ENCODE data around the gene NPAS2.

DNA sequence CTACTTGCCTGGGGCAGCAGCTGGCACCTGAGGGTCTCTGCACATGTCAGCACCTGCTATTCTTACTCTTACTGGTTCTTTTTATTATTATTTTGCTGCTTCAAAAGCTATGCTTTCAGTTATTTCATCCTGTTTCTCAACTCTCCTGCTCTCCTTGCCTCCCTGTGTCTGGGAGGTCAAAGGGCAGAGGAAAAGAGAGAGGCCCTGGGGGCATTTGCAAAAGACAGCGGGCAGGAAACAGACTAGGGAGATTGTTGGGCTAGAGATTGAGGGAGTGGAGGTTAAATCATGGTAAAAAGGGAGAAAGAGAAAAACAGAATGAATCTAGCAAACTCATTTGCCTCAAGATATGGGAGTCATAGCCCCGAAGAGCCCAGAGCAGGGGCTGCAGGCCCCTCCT is 161.1 kb downstream of the NPAS2 start:
- TF ChIP-seq, protein P1, sequence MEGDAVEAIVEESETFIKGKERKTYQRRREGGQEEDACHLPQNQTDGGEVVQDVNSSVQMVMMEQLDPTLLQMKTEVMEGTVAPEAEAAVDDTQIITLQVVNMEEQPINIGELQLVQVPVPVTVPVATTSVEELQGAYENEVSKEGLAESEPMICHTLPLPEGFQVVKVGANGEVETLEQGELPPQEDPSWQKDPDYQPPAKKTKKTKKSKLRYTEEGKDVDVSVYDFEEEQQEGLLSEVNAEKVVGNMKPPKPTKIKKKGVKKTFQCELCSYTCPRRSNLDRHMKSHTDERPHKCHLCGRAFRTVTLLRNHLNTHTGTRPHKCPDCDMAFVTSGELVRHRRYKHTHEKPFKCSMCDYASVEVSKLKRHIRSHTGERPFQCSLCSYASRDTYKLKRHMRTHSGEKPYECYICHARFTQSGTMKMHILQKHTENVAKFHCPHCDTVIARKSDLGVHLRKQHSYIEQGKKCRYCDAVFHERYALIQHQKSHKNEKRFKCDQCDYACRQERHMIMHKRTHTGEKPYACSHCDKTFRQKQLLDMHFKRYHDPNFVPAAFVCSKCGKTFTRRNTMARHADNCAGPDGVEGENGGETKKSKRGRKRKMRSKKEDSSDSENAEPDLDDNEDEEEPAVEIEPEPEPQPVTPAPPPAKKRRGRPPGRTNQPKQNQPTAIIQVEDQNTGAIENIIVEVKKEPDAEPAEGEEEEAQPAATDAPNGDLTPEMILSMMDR (IDR thresholded peaks at IDR 0.05), result no peak
- TF ChIP-seq RAD21 (IDR thresholded peaks at IDR 0.05; ENCODE audit: low read length) (no peak), NFIC (IDR thresholded peaks at IDR 0.05; ENCODE audit: borderline replicate concordance) (no peak), EP300 (IDR thresholded peaks at IDR 0.05; ENCODE audit: borderline replicate concordance in 1 of 2, low read depth in 1 of 2, low read length in 1 of 2) (no peak), JUND (IDR thresholded peaks at IDR 0.05) (no peak)
- TF ChIP-seq, protein P2, sequence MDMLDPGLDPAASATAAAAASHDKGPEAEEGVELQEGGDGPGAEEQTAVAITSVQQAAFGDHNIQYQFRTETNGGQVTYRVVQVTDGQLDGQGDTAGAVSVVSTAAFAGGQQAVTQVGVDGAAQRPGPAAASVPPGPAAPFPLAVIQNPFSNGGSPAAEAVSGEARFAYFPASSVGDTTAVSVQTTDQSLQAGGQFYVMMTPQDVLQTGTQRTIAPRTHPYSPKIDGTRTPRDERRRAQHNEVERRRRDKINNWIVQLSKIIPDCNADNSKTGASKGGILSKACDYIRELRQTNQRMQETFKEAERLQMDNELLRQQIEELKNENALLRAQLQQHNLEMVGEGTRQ (IDR thresholded peaks at IDR 0.05; ENCODE audit: borderline replicate concordance, low read depth, low read length), result no peak

Data from SK-N-SH (cell line).